GM18511 (cell line): ENCODE measurements around the gene CLTRN.
"Not testable (repeated sequence)": the region's sequence is repeated elsewhere in the genome, so short reads cannot be mapped to it uniquely, and the experiment has no call there.

Experiments used
- ATAC-seq: cut with Tn5 transposase; IDR thresholded peaks from one replicate; pipeline ENCODE4 v1.9.1; 2021; ENCODE audit warnings: mild to moderate bottlenecking, moderate library complexity; ENCODE audit not compliant: unreplicated experiment

Gene CLTRN

GRCh38 chrX:15653961-15654360 lies 10.6 kb downstream of the CLTRN start:
- ATAC-seq, result no peak

- ATAC-seq, result not testable (repeated sequence)
Observed at GRCh38 chrX:15647510-15647909, 17.1 kb downstream of the CLTRN start.

- no peak for ATAC-seq
Observed at GRCh38 chrX:15646543-15646942, 18.1 kb downstream of the CLTRN start.

DNA sequence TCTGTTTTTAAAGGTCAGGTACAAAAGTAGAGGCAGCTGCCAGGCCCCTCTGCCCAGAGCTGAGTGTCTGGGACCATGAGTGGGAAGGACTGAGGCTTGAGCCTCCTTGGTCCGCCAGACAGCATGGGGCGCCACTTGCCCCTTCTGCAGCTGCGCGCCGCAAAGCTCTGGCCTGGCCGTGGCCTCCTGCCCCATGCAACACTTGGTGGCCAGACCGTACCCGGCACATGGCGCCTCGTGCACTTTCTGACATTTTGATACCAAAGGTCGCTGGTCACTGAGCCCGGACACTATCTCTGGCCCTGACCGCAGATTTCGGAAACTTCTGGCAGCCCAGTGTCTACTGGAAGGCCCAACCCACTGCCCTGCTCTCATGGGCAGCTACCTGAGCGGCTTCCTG lies 18.6 kb downstream of the CLTRN start:
- no peak for ATAC-seq

GRCh38 chrX:15645266-15645665 lies 19.3 kb downstream of the CLTRN start:
- no peak for ATAC-seq

- no peak for ATAC-seq
Observed at GRCh38 chrX:15644560-15644872, 20.1 kb downstream of the CLTRN start.

DNA sequence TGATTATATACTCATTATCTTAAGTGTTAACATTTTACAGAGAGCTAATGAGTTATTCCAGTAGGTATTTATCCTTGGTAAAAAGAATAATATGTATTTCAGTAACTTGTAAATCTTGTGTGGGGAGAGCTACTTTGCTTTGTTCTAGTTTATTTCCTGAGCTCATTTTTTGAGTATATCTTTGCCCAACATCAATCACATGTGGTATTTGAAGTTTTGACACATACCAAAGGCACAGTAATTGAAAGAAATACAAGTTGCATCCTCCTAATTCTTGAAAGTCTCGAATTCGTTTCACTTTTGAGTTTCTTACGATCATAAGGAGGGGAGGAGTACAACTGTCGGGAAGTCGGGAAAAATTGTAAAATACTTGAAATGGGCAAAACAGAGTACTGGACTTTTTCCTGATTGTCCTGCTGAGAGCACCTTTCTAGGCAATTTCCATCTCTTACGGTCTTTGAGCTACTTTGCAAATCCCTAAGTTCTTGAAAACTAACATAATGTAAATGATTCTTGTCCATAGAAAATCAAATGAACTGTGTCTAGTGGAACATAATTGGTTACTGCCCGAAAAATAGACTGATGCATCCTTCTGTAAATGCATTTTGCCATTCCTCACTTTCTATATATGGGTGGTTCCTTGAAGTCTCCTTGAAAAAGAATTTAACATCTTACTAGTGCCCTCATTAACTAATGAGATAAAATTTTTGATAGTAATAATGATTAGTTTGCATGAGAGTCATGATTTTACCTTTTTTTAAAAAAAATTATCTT lies 20.6 kb downstream of the CLTRN start:
- ATAC-seq, result no peak

DNA sequence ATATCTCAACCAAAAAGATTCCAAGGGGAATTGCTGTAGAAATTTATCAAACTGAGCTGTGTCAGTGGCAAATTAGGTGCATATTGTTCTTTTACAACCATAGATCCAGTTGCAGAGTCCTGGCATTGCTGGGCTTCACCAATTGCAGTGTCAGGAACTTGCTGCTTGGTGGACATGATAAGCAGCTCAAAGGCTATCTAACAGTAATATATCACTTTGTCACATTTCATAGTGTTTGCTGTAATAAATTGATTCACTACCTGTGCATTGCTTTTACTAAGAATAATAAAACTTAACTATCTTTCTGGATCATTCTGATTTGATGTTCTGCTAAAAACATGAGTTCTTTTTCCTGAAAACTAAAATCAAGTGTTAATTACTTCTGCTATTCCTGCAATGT lies 33.0 kb downstream of the CLTRN start:
- ATAC-seq, result no peak

DNA sequence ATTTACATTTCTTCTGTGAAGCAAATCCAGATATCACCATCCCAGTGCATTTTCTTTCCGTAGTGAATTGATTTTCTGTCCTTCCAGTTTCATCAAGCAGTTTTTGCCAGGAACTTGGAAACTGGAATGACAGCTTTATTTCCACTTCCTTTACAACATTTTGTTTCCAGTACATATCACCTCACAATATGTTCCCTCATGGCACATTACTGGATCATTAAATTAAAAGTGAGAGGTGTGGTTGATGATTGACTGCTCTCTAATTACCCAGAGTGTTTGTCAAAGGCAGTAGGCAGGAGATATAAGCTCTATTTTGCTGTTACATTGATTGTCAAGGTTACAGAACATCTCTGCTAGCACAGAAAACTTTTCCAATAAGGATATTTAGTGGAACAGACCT lies 41.6 kb downstream of the CLTRN start:
- no peak for ATAC-seq

DNA sequence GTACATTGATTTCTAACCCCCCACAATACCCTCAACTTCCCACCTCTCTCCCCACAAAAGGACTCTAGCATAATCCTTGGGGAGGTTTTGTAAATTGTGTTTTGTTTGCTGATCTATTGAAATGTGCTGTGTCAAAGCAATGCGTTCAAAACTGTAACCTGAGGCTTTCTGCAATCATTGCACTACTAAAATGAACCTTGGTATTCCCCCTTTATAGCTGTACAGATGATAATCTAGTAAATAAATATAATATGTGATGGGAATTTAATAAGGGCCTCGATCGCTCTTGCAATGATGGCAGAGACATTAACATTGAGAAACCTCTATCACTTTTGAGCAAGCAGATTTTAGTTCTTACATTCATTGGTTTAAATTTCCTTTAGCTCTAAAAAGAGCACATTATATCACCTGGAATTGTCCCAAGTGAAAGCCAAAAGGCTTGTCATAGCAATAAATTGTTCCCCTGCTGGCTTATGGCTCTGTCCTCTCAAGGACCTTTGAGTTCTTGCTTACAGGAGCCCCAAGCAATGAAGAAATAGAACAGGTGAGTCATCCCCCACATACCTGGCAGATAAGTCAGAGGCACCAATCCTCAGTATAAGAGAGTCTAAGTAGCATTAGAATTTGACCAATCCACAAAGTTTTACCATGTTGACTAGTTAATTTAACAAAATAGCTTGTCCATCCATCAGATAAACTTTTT lies 45.4 kb downstream of the CLTRN start:
- no peak for ATAC-seq

- no peak for ATAC-seq
Observed at GRCh38 chrX:15617111-15617510, 47.5 kb downstream of the CLTRN start.

DNA sequence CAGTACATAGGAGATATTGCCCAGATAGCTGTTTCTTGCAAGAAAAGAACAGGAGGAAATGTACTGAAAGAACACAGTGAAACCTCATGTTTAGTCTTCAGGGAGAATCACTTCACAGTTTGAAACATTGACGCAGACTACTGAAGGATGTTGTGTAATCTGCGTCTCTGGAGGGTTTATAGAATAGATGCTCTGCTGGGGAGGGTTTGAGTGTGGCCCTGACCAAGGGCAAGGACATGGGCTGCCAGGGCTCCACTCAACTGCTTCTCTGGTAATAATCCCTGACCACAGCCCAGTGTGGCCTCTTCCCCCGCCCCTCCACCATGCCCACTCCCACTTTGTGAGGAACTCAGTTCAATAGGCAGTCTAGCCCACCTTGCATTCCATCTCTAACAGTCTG lies 48.1 kb downstream of the CLTRN start:
- no peak for ATAC-seq

GRCh38 chrX:15607067-15607466 lies 57.5 kb downstream of the CLTRN start:
- no peak for ATAC-seq

GRCh38 chrX:15606136-15606535 lies 58.5 kb downstream of the CLTRN start:
- ATAC-seq, result no peak

DNA sequence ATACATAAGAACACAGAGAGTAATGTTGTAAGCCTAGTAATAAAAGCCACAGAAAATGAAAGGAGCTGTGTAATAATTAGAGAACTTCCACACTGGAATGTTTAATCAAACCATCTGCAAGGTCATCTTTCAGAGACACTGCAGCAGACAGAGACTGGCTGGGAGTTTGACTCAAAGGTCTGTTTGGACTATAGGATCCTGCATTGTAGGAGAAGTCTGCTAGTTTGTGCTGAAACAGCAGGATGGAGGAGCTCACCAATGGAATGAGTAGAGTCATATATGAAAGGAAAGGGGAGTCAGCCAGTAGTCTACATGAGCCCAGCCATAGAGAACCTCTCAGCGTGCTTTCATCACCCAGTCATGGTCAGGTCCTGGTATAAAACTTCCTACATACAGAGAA lies 59.4 kb downstream of the CLTRN start:
- ATAC-seq, result no peak

GRCh38 chrX:15602761-15603160 lies 61.8 kb downstream of the CLTRN start:
- ATAC-seq, result no peak

- no peak for ATAC-seq
Observed at GRCh38 chrX:15601932-15602331, 62.7 kb downstream of the CLTRN start.

DNA sequence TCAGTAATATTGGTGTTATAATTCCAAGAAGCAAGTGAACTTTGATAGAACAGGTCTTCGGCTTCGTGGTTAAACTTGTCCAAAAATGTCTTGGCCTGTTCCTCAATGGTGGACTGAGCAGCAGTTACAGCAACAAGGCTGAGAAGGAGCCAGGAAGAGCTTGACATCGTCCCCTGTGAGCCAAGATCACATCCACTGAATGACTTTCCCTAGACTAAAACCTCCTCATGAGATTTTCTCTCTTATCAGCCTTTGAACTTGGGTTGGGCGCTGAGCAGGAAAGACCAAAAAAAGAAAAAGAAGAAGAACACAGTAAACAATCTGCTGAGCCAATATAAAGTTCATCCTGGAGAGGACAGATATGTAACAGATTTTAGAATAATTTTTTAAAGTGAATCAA lies 63.9 kb downstream of the CLTRN start, which contains the start of gene ACE2:
Gene ACE2, minus strand, starts transcription at position 216 of the 400 bp plus-strand sequence. Its CDS starts 49 bp downstream, at position 167.
- ATAC-seq, result no peak

GRCh38 chrX:15600049-15600448 lies 64.6 kb downstream of the CLTRN start:
- no peak for ATAC-seq

DNA sequence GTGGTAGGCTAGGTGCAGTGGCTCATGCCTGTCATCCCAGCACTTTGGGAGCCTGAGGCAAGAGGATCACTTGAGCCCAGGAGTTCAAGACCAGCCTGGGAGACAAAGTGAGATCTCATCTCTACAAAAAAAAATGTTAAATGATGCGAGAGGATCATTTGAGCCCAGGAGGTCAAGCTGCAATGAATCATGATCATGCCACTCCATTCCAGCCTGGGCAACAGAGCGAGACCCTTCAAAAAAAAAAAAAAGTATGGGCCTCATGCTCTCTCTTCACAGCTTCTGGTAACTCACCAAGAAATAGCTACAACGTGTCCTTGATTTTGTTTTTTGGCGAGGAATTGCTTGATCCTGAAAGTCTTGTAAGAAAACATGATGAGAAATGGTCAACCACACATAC lies 65.1 kb downstream of the CLTRN start:
- no peak for ATAC-seq

DNA sequence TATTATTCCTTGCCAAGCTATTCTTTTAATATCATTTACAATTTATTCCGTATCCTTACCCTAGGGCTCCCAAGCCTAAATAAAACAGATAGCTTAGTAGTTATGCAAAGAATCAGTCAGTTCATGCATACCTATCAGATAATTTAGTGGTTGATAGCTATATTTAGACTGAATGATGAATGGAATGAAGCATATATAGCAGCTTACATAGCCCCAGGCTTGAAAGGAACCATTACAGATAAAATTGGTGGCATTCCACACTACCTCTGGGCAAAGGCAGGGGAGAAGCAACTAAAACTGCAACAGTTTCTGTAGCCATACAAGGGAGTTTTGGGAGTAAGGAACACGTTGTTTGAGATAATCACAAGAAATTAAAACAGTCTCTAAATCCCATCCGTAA lies 66.6 kb downstream of the CLTRN start:
- ATAC-seq, result no peak

DNA sequence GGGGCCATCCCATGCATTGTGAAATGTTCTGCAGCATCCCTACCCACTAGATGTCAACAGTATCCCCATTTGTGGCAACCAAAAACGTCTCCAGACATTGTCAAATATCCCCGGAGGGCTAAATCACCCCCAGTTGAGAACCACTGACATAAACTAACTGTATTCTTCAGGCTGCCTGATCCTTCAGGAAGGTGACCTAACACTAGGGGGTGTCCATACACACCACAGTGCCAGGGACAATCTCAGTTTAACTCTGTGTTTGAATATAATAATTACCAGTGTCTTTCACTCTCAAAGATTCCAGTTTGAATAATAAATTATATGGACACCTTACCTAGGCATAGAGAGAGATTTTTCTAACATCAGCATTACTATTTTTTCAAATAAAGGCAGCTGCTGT lies 70.2 kb downstream of the CLTRN start:
- ATAC-seq, result no peak
